KOPT-K1 (cell line): Measurements from ENCODE around the gene CD80.
"Not testable (repeated sequence)": the region's sequence is repeated elsewhere in the genome, so short reads cannot be mapped to it uniquely, and the experiment has no call there.

Experiments used
- H3K27ac ChIP-seq: fragments of 200-600 bp; sonication (generic); 2 replicates; pipeline ENCODE4 v1.5.1; 2016; ENCODE audit warnings: antibody characterized with exemption, mild to moderate bottlenecking, low read depth, low read length; ENCODE audit not compliant: poor library complexity, severe bottlenecking
- H3K36me3 ChIP-seq: fragments of 200-600 bp; sonication (generic); 2 replicates; pipeline ENCODE4 v1.5.1; 2017; ENCODE audit warnings: antibody characterized with exemption, mild to moderate bottlenecking, low read length, moderate library complexity; ENCODE audit not compliant: insufficient read depth
- H3K9me3 ChIP-seq: fragments of 200-600 bp; sonication (generic); 2 replicates; pipeline ENCODE4 v1.5.1; 2017; ENCODE audit warnings: antibody characterized with exemption, low read length, mild to moderate bottlenecking; ENCODE audit not compliant: insufficient read depth, poor library complexity, severe bottlenecking

Gene CD80

DNA sequence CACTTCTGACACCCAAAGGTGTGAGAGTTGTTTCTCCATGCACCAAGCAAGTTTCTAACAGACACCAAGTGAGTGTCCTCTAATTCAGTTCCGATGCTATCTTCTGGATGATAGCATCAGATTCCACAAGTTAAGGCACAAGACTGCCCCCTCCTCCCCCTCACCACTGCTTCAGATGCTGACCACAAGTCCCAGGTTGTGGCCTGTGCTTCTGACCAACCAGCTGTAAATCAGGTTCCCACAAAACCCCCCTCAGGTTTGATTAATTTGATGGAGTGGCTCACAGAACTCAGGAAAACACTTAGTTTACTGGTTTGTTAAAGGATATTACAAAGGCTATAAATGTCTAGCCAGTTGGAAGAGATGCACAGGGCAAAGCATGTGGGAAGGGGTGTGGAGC lies 31.3 kb upstream of the CD80 start:
- H3K36me3 ChIP-seq = no peaks in the 10 kb centered on the region
- peaks cover 12% of the 10 kb centered on the region for H3K9me3 ChIP-seq

GRCh38 chr3:119589102-119589773 lies 29.8 kb upstream of the CD80 start:
- Histone ChIP-seq H3K36me3 (no peaks in the 10 kb centered on the region), H3K27ac (no peak overlapping the region), H3K9me3 (peaks cover 12% of the 10 kb centered on the region)

More for the DNA sequence above, 31.3 kb upstream of the CD80 start:
- no peak overlapping the region for H3K27ac ChIP-seq

GRCh38 chr3:119588112-119588511 lies 28.7 kb upstream of the CD80 start:
- H3K27ac ChIP-seq = no peak overlapping the region
- H3K36me3 ChIP-seq = no peaks in the 10 kb centered on the region
- H3K9me3 ChIP-seq = peaks cover 12% of the 10 kb centered on the region

DNA sequence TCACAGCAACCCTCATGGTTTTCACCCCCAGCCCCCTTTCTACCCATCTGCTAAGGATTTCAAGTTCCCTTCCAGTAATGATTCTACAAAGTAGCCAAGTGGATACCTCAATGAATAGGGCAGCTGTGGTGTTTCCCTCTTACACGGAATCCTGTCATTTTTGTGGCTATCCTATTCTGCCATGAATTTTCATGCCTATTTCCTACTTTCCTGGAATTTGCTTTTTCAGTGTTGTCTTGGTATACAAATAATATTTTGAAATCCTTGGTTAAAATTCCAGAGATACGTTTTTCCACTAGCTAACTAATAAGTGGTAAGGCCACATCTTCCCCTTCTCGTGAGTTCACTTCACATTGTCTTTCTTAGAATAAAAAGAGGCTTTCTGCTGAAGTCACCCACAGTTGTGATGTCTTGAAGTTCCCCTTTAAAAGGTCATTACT lies 27.3 kb upstream of the CD80 start:
- Histone ChIP-seq H3K9me3 (peaks cover 12% of the 10 kb centered on the region), H3K27ac (no peak overlapping the region), H3K36me3 (no peaks in the 10 kb centered on the region)

DNA sequence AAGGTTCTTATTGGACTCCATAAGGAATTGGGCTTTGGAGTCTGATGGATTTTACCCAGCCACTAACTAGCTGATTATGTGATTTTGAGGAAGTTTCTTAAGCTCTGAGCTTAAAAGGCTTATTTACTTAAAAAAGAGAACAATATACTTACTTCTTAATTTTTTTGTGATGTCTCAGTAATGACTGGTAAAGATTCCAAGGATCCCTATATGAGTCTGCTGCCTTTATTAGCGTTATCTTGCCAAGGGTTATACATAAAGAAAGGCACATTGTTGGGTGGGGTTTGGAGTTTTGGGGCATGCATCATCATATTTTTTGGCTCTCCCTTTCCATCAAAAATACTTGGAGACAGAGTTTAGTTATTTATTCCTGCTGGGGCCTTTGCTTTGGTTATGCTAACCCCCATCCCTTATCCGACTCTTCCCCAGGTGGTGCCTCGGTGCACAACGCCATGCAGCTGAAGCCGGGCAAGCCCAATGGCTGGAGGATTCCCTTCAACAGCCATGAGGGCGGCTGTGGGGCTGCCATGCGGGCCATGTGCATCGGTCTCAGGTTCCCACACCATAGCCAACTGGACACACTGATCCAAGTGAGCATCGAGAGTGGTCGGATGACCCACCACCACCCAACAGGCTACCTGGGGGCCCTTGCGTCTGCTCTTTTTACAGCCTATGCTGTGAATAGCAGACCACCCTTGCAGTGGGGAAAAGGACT lies 26.6 kb upstream of the CD80 start:
- Histone ChIP-seq H3K9me3 (peaks cover 10% of the 10 kb centered on the region), H3K36me3 (no peaks in the 10 kb centered on the region), H3K27ac (no peak overlapping the region)

GRCh38 chr3:119585208-119585607 lies 25.8 kb upstream of the CD80 start:
- H3K27ac ChIP-seq = no peak overlapping the region
- H3K9me3 ChIP-seq = peaks cover 2% of the 10 kb centered on the region
- H3K36me3 ChIP-seq = no peaks in the 10 kb centered on the region

GRCh38 chr3:119582178-119582577 lies 22.8 kb upstream of the CD80 start:
- Histone ChIP-seq H3K27ac (no peak overlapping the region), H3K9me3 (no peaks in the 10 kb centered on the region), H3K36me3 (no peaks in the 10 kb centered on the region)

DNA sequence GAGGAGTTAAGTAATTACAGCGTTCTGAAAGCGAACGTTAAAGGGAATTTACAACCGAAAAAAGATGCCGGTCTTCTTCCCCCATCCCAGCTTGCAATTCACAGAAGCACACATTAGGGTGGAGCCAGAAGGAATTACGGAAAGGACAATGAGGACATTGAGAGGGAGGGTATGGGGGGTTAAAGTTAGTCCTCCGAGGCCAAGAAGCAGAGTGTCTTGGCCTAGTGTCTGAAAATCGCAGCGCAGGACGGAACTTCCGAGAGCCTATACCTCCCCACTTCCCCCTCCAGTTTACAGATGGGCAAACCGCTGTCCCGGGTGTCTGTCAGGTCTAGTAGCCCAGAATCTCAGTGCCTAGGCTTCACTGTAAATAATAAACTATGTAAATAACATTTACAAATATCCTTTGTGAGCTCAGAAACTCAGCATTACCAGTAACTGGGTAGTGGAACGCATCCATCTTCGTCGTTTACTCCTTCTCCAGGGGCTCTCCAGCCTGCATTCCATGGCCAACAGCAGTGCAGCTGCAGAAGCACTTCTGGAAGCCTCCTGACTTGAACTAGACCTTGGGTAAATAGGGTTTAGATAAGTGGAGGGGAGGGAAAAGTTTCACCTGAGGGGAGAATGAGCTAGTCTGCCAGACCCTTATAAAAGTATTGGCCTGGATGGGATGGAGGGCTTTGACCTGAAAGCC lies 20.8 kb upstream of the CD80 start:
- no peak overlapping the region for H3K27ac ChIP-seq
- no peaks in the 10 kb centered on the region for H3K9me3 ChIP-seq
- H3K36me3 ChIP-seq = no peaks in the 10 kb centered on the region

DNA sequence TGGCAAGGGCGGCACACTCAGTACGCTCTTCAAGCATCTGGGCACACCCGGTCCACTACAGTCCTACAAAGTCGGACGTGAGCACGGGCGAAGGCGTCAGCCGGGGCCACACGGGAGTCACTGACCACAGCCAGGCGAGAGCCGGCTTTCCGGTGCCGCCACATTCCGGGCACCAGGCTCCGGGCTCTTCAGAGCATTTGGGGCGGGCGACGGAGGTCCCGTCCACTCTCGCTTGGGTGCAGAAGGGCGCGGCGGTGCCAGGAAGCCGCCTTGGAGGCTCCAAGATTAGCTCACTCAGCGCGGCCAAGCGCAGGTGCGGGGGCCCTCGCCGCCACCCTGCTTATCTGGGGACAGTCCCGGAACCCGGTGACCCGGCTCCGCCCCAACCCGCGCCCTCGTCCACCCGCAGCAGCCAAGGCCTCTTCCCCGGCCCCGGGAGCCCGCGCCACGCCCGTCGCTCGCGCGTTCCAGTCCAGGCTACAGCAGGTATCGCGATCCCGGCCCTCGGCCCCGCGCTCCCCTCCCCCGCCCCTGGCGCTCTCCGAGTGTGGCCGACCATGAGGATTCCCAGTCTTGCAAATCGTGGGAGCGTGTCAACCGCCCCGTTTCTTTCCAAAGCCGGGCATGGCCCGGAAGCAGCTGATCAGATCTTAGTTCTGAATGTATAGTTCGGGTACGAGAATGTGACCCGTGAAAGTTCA lies 20.1 kb upstream of the CD80 start, which contains the start of gene ADPRH:
Gene ADPRH (plus strand): TSS at position 127 of the 701 bp plus-strand sequence. CDS start 2,678 bp downstream, outside the sequence.
- Histone ChIP-seq H3K9me3 (no peaks in the 10 kb centered on the region), H3K36me3 (no peaks in the 10 kb centered on the region), H3K27ac (no peak within 1 kb of the TSS)

GRCh38 chr3:119575507-119575906 lies 16.1 kb upstream of the CD80 start:
- H3K27ac ChIP-seq = no peak overlapping the region
- H3K9me3 ChIP-seq = no peaks in the 10 kb centered on the region
- no peaks in the 10 kb centered on the region for H3K36me3 ChIP-seq

DNA sequence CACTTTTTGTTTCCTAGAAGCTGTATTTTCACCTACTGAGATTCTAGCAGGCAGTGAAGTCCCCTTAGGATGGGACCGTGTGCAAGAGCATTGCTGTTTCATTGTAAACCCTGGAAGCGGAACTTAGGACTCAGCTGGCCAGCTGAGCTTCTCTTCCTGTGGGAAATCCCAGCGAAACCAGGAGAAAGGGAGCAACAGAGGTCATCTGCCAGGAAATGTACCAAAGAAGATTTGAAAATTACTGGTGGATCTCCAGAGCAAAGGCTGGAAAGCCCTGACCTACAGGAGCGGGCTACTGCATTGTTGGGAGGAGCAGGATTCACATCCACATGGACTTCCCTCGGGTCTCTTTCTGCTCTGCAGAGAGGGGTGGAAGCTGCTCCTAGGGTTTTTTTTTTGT lies 12.3 kb upstream of the CD80 start:
- Histone ChIP-seq H3K9me3 (no peaks in the 10 kb centered on the region), H3K36me3 (no peaks in the 10 kb centered on the region), H3K27ac (no peak overlapping the region)

DNA sequence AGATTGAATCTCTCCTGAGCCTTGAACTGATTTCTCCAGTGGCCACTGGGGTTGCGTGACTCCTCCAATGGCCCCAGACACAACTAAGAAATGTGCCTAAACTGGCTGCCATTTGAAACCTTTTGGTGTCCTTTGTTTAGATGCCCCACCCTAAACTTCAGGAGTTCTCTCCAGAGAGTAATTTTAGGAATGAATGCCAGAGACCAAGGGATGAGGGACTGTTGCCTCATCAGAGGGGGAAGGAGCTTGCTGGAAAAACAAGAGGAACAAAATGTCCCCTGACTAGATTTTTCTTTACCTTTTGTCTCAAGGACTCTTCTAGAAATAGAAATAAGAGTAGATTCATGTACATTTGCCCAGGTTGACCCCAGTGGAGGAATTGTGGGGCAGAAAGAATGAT lies 11.8 kb upstream of the CD80 start:
- H3K9me3 ChIP-seq = no peaks in the 10 kb centered on the region
- no peak overlapping the region for H3K27ac ChIP-seq
- H3K36me3 ChIP-seq = no peaks in the 10 kb centered on the region

DNA sequence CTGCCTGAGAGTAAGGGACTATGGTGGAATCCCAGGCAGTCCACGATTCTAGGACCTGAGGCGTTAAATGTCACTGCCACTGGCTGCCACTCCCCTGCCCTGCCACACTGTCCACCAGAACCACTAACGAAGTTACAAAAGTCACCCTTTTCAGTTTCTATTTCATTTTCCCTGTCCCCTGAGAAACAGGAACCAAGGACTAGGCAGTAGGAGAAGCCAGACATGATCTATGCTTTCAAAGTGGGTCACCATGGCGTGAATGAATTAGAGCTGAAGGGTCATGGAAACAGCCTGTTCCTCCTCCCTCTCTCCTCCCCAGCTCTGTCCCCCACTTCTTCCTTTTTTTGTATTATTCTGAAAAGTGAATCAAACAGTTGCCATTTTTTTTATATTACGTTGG lies 10.8 kb upstream of the CD80 start:
- Histone ChIP-seq H3K27ac (no peak overlapping the region), H3K36me3 (no peaks in the 10 kb centered on the region), H3K9me3 (no peaks in the 10 kb centered on the region)

DNA sequence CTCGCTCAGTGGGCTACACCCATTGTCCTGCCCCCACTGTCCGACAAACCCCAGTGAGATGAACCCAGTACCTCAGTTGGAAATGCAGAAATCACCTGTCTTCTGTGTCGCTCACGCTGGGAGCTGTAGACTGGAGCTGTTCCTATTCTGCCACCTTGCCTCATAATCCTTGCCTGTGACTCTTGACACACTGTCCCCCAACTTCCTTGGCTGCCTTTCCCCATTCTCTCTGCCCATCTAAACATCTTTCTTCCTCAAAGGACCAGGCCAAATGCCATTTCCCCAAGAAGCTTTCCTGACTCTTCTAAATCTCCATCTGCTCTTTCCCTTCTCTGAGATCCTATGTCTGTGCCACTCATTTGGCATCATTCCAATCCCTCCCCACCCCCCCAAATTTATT lies 9.7 kb upstream of the CD80 start:
- Histone ChIP-seq H3K36me3 (no peaks in the 10 kb centered on the region), H3K27ac (no peak overlapping the region), H3K9me3 (no peaks in the 10 kb centered on the region)

DNA sequence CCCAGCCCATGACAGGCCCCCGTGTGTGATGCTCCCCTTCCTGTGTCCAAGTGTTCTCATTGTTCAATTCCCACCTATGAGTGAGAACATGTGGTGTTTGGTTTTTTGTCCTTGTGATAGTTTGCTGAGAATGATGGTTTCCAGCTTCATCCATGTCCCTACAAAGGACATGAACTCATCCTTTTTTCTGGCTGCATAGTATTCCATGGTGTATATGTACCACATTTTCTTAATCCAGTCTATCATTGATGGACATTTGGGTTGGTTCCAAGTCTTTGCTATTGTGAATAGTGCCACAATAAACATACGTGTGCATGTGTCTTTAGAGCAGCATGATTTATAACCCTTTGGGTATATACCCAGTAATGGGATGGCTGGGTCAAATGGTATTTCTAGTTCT lies 3.9 kb upstream of the CD80 start:
- H3K27ac ChIP-seq, H3K36me3 ChIP-seq, H3K9me3 ChIP-seq: not testable (repeated sequence)
